HepG2 (cell line): ENCODE measurements around the gene BEAN1. TPM values are rescaled to one million over a fixed set of nuclear protein-coding genes. Genes with fewer than 3 reads are reported as not detected.

Experiments
- CAMTA2 ChIP-seq: sonication (generic); formaldehyde crosslinking; IDR thresholded peaks from 2 replicates; pipeline ENCODE4 v1.4.0; 2020; ENCODE audit warnings: mild to moderate bottlenecking, missing genetic modification reagents, borderline replicate concordance
- HOXA9 ChIP-seq: sonication (generic); formaldehyde crosslinking; IDR thresholded peaks from 2 replicates; pipeline ENCODE4 v1.8.1; 2022; ENCODE audit warnings: missing genetic modification reagents, mild to moderate bottlenecking, moderate library complexity, borderline replicate concordance
- KLF12 ChIP-seq: sonication (generic); formaldehyde crosslinking; IDR thresholded peaks from 2 replicates; pipeline ENCODE4 v1.4.0; 2020; ENCODE audit warnings: missing genetic modification reagents, borderline replicate concordance
- LCORL ChIP-seq, 2 experiments: fragments of 450-650 bp in 1 of 2; sonication (generic) in 1 of 2; formaldehyde crosslinking in 1 of 2; IDR thresholded peaks; 2 replicates each; pipeline versions ENCODE4 v1.5.0 to v1.6.1; 2017 to 2020; ENCODE audit warnings: antibody characterized with exemption in 1 of 2, missing genetic modification reagents in 1 of 2
- MAZ ChIP-seq, 2 experiments: sonication (generic) in 1 of 2; formaldehyde crosslinking in 1 of 2; IDR thresholded peaks; 2 replicates each; pipeline versions ENCODE4 v1.5.0 to v1.6.1; 2012 to 2020; ENCODE audit warnings: low read depth in 2 of 2, mild to moderate bottlenecking in 2 of 2, borderline replicate concordance in 1 of 2, improper control_type of control experiment in 1 of 2, low read length in 1 of 2, missing genetic modification reagents in 1 of 2, moderate library complexity in 1 of 2
- PHF5A ChIP-seq: IDR thresholded peaks from one replicate; pipeline ENCODE4 v1.6.1; 2018; ENCODE audit warnings: low read depth, missing genetic modification reagents; ENCODE audit not compliant: unreplicated experiment
- PITX1 ChIP-seq: sonication (generic); formaldehyde crosslinking; IDR thresholded peaks from 2 replicates; pipeline ENCODE4 v1.5.1; 2020; ENCODE audit warnings: mild to moderate bottlenecking, missing genetic modification reagents
- SALL1 ChIP-seq: sonication (generic); formaldehyde crosslinking; IDR thresholded peaks from 2 replicates; pipeline ENCODE4 v1.8.0; 2022; ENCODE audit warnings: mild to moderate bottlenecking, missing genetic modification reagents
- YEATS2 ChIP-seq: sonication (generic); formaldehyde crosslinking; IDR thresholded peaks from 2 replicates; pipeline ENCODE4 v1.4.0; 2020; ENCODE audit warnings: missing genetic modification reagents, borderline replicate concordance
- ZC3H13 ChIP-seq: sonication (generic); formaldehyde crosslinking; IDR thresholded peaks from 2 replicates; pipeline ENCODE4 v1.8.1; 2023; ENCODE audit warnings: mild to moderate bottlenecking, missing genetic modification reagents, moderate library complexity
- ZKSCAN5 ChIP-seq: sonication (generic); formaldehyde crosslinking; IDR thresholded peaks from 2 replicates; pipeline ENCODE4 v1.5.1; 2020; ENCODE audit warnings: mild to moderate bottlenecking, missing genetic modification reagents
- ZMYM3 ChIP-seq: sonication (generic); formaldehyde crosslinking; IDR thresholded peaks from 2 replicates; pipeline ENCODE4 v1.5.1; 2020; ENCODE audit warnings: mild to moderate bottlenecking, missing genetic modification reagents
- ZNF616 ChIP-seq: sonication (generic); formaldehyde crosslinking; IDR thresholded peaks from 2 replicates; pipeline ENCODE4 v1.5.0; 2020; ENCODE audit warnings: low read depth, mild to moderate bottlenecking, missing genetic modification reagents
- ZNF660 ChIP-seq: sonication (generic); formaldehyde crosslinking; IDR thresholded peaks from 2 replicates; pipeline ENCODE4 v1.5.1; 2020; ENCODE audit warnings: mild to moderate bottlenecking, low read depth, missing genetic modification reagents, borderline replicate concordance
- ZNF703 ChIP-seq: sonication (generic); formaldehyde crosslinking; IDR thresholded peaks from 2 replicates; pipeline ENCODE4 v1.5.1; 2020; ENCODE audit warnings: missing genetic modification reagents, mild to moderate bottlenecking, moderate library complexity, borderline replicate concordance
- ZNF747 ChIP-seq: sonication (generic); formaldehyde crosslinking; IDR thresholded peaks from 2 replicates; pipeline ENCODE4 v1.8.1; 2023; ENCODE audit warnings: missing genetic modification reagents, mild to moderate bottlenecking, borderline replicate concordance
- ZZZ3 ChIP-seq: sonication (generic); formaldehyde crosslinking; IDR thresholded peaks from 2 replicates; pipeline ENCODE4 v1.4.0; 2020; ENCODE audit warnings: missing genetic modification reagents, mild to moderate bottlenecking, borderline replicate concordance
- polyA plus RNA-seq, 8 experiments: library from polyadenylated mRNA; depleted of rRNA in 3 of 8; stranded (reverse) in 7 of 8; unstranded in 1 of 8; fragments of >200 nt; fragmentation: Illumina TruSeq in 4 of 8; extraction: Trizol in 4 of 8; gene quantifications; 2 replicates each; pipeline versions ENCODE4 v1.2.1 to v1.2.3, GENCODE V29; 2011 to 2016; ENCODE audit warnings: low read depth in 4 of 8, missing spikeins in 1 of 8, mixed read lengths in 1 of 8; ENCODE audit not compliant: insufficient read depth in 1 of 8
- total RNA-seq, 5 experiments: library from RNA; depleted of rRNA; stranded (reverse); fragments of >200 nt; fragmentation: Illumina TruSeq; extraction: Trizol; gene quantifications; 2 replicates each; pipeline ENCODE4 v1.2.3, GENCODE V29; 2016; ENCODE audit warnings: low read depth in 1 of 5
- TF ChIP-seq, protein P1 (sequence below): sonication (generic); formaldehyde crosslinking; IDR thresholded peaks from 2 replicates; pipeline ENCODE4 v1.4.0; 2020; ENCODE audit warnings: mild to moderate bottlenecking, missing genetic modification reagents
- TF ChIP-seq, protein P2 (sequence below): sonication (generic); formaldehyde crosslinking; conservative IDR thresholded peaks from 2 replicates; pipeline ENCODE4 v1.4.0; 2020; ENCODE audit warnings: mild to moderate bottlenecking, missing genetic modification reagents, moderate library complexity
- TF ChIP-seq, protein P3 (sequence below): sonication (generic); formaldehyde crosslinking; IDR thresholded peaks from 2 replicates; pipeline ENCODE4 v1.4.0; 2020; ENCODE audit warnings: low read depth, mild to moderate bottlenecking, missing genetic modification reagents
- TF ChIP-seq, protein P4 (sequence below): IDR thresholded peaks from 2 replicates; pipeline ENCODE4 v1.6.1; 2016; ENCODE audit warnings: low read depth, control low read depth

BEAN1 gene
- total and polyA plus RNA-seq, 2 of the 13 experiments (the other 11 are each of a cell fraction or from before 2014, with no cell fraction given) = 0.53 to 1.4 TPM

DNA sequence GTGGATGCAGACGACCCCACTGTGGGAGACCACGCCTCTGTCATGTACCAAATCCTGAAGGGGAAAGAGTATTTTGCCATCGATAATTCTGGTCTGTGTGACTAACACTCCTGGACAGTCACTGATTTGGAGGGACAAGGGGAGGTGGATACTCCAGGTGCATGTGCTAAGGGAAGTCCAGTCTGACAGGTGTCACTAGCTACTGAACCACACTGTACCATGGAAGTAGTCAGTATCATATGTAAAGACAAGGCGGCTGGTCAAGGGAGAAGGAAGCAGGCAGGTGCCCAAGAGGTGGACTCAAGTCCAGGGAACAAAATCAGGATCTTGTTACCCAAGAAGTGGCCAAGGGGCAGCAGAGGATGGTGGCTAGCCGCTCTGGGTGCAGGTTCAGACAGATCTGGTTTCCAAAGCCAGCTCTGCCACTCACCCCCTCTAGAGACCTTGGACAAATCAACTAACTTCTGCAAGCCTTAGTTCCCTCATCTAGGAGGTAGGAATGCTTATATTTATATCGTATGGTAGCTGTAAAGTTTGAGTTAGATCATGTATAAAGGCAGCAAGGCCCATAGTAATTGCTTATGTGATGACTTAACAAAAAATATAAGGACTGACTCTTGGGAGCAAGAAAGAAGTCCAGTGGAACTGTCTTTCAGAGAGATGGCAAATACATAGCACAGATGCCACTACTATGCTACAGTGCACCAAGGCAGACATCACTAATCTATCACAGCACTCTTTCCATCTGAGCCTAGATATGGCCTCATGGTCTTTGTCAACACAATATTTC, 38.5 kb upstream of the BEAN1 start (continued):
- TF ChIP-seq, protein P1, sequence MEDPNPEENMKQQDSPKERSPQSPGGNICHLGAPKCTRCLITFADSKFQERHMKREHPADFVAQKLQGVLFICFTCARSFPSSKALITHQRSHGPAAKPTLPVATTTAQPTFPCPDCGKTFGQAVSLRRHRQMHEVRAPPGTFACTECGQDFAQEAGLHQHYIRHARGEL (CRISPR knock-in tag) = no peak
- no peak for TF ChIP-seq ZNF703 (CRISPR knock-in tag)
- TF ChIP-seq LCORL (IDR thresholded peaks at IDR 0.05) = no peak
- peak; percentile 9 for TF ChIP-seq LCORL (CRISPR knock-in tag; IDR thresholded peaks at IDR 0.05)
- no peak for TF ChIP-seq ZKSCAN5 (CRISPR knock-in tag)
- 0 out of 2 replicates have a peak, but pooled peaks have one; percentile 15 for TF ChIP-seq SALL1 (CRISPR knock-in tag)
- no peak for TF ChIP-seq ZNF616 (CRISPR knock-in tag)
- TF ChIP-seq YEATS2 (CRISPR knock-in tag) = no peak
- TF ChIP-seq PITX1 (CRISPR knock-in tag) = 0 out of 2 replicates have a peak, but pooled peaks have one; percentile 3
- TF ChIP-seq KLF12 (CRISPR knock-in tag) = no peak
- TF ChIP-seq ZNF660 (CRISPR knock-in tag) = no peak
- TF ChIP-seq, protein P2, sequence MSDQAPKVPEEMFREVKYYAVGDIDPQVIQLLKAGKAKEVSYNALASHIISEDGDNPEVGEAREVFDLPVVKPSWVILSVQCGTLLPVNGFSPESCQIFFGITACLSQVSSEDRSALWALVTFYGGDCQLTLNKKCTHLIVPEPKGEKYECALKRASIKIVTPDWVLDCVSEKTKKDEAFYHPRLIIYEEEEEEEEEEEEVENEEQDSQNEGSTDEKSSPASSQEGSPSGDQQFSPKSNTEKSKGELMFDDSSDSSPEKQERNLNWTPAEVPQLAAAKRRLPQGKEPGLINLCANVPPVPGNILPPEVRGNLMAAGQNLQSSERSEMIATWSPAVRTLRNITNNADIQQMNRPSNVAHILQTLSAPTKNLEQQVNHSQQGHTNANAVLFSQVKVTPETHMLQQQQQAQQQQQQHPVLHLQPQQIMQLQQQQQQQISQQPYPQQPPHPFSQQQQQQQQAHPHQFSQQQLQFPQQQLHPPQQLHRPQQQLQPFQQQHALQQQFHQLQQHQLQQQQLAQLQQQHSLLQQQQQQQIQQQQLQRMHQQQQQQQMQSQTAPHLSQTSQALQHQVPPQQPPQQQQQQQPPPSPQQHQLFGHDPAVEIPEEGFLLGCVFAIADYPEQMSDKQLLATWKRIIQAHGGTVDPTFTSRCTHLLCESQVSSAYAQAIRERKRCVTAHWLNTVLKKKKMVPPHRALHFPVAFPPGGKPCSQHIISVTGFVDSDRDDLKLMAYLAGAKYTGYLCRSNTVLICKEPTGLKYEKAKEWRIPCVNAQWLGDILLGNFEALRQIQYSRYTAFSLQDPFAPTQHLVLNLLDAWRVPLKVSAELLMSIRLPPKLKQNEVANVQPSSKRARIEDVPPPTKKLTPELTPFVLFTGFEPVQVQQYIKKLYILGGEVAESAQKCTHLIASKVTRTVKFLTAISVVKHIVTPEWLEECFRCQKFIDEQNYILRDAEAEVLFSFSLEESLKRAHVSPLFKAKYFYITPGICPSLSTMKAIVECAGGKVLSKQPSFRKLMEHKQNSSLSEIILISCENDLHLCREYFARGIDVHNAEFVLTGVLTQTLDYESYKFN (CRISPR knock-in tag) = 0 out of 2 replicates have a peak, but pooled peaks have one; percentile 12
- TF ChIP-seq MAZ (IDR thresholded peaks at IDR 0.05; ENCODE audit: borderline replicate concordance, low read depth, low read length) = no peak
- TF ChIP-seq MAZ (CRISPR knock-in tag; IDR thresholded peaks at IDR 0.05; ENCODE audit: low read depth) = peak; percentile 10; the same call in 1 of the 2 replicates
- TF ChIP-seq, protein P3, sequence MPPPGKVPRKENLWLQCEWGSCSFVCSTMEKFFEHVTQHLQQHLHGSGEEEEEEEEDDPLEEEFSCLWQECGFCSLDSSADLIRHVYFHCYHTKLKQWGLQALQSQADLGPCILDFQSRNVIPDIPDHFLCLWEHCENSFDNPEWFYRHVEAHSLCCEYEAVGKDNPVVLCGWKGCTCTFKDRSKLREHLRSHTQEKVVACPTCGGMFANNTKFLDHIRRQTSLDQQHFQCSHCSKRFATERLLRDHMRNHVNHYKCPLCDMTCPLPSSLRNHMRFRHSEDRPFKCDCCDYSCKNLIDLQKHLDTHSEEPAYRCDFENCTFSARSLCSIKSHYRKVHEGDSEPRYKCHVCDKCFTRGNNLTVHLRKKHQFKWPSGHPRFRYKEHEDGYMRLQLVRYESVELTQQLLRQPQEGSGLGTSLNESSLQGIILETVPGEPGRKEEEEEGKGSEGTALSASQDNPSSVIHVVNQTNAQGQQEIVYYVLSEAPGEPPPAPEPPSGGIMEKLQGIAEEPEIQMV (CRISPR knock-in tag) = no peak
- no peak for TF ChIP-seq ZC3H13 (CRISPR knock-in tag)
- TF ChIP-seq, protein P4, sequence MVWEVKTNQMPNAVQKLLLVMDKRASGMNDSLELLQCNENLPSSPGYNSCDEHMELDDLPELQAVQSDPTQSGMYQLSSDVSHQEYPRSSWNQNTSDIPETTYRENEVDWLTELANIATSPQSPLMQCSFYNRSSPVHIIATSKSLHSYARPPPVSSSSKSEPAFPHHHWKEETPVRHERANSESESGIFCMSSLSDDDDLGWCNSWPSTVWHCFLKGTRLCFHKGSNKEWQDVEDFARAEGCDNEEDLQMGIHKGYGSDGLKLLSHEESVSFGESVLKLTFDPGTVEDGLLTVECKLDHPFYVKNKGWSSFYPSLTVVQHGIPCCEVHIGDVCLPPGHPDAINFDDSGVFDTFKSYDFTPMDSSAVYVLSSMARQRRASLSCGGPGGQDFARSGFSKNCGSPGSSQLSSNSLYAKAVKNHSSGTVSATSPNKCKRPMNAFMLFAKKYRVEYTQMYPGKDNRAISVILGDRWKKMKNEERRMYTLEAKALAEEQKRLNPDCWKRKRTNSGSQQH (CRISPR knock-in tag) = no peak
- no peak for TF ChIP-seq PHF5A (CRISPR knock-in tag)
- no peak for TF ChIP-seq CAMTA2 (CRISPR knock-in tag)
- TF ChIP-seq ZZZ3 (CRISPR knock-in tag) = no peak
- TF ChIP-seq ZMYM3 = no peak
- TF ChIP-seq HOXA9 (CRISPR knock-in tag) = no peak
- 0 out of 2 replicates have a peak, but pooled peaks have one; percentile 29 for TF ChIP-seq ZNF747 (CRISPR knock-in tag)
